Upper lobe of left lung (tissue), 4 donors: ENCODE results near the gene TAAR2.

ENCODE experiments used
- POLR2A ChIP-seq, 4 donors: fragments of 450-650 bp; IDR thresholded peaks; one replicate each; pipeline ENCODE4 v1.5.1; 2016 to 2017; ENCODE audit warnings: antibody characterized with exemption in 4 of 4, mild to moderate bottlenecking in 2 of 4
- TF ChIP-seq, protein P1 (sequence below), 6 experiments: fragments of 450-650 bp in 4 of 6; fragments of 200-600 bp in 2 of 6; sonication (generic) in 2 of 6; IDR thresholded peaks; one replicate each; pipeline ENCODE4 v1.5.1; 2016 to 2019; ENCODE audit warnings: antibody characterized with exemption in 6 of 6

DNA sequence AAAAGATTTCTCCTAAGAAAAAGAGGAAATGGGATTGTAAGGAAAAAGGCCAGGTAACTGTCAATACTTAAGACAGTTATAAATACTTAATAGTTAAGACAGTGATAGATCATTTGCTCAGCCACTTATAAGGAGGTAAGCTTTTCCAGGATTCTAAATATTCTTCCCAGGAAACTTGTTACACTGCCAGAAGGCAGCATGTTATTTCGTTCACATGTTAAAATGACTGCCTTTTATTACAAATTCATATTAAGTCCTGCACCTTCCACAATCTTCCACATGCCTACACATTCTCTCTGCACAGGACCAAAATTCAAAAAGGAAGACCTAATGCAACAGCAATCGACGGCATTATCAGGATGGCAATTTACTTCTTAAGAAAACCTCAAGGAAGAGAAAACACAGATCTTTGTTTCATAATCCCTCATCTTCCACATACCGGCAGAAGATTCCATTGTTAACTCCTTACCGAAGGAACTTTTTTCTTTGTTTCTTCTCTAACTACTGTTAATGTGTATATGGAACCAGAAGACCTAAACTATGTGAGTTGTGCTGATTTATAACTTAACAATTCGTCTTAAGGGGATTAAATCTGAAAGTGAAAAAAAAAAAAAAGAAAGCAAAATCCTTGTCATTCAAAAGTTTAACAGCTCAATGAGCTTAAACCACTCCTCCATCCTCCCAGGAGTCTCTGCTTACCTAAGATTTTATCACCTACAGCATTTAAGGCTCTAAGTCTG lies 799 bp downstream of the TAAR2 start:
- TF ChIP-seq, protein P1, sequence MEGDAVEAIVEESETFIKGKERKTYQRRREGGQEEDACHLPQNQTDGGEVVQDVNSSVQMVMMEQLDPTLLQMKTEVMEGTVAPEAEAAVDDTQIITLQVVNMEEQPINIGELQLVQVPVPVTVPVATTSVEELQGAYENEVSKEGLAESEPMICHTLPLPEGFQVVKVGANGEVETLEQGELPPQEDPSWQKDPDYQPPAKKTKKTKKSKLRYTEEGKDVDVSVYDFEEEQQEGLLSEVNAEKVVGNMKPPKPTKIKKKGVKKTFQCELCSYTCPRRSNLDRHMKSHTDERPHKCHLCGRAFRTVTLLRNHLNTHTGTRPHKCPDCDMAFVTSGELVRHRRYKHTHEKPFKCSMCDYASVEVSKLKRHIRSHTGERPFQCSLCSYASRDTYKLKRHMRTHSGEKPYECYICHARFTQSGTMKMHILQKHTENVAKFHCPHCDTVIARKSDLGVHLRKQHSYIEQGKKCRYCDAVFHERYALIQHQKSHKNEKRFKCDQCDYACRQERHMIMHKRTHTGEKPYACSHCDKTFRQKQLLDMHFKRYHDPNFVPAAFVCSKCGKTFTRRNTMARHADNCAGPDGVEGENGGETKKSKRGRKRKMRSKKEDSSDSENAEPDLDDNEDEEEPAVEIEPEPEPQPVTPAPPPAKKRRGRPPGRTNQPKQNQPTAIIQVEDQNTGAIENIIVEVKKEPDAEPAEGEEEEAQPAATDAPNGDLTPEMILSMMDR (IDR thresholded peaks at IDR 0.05), result no peak
- TF ChIP-seq POLR2A (IDR thresholded peaks at IDR 0.05), result no peak
